ENCODE measurements around the gene OTULIN. TPM values are rescaled to one million over a fixed set of nuclear protein-coding genes. Genes with fewer than 3 reads are reported as not detected.

OTULIN gene
- total and polyA plus RNA-seq, 2 of the 13 experiments (the other 11 are each of a cell fraction or from before 2014, with no cell fraction given) = 7.0 to 34.8 TPM

DNA sequence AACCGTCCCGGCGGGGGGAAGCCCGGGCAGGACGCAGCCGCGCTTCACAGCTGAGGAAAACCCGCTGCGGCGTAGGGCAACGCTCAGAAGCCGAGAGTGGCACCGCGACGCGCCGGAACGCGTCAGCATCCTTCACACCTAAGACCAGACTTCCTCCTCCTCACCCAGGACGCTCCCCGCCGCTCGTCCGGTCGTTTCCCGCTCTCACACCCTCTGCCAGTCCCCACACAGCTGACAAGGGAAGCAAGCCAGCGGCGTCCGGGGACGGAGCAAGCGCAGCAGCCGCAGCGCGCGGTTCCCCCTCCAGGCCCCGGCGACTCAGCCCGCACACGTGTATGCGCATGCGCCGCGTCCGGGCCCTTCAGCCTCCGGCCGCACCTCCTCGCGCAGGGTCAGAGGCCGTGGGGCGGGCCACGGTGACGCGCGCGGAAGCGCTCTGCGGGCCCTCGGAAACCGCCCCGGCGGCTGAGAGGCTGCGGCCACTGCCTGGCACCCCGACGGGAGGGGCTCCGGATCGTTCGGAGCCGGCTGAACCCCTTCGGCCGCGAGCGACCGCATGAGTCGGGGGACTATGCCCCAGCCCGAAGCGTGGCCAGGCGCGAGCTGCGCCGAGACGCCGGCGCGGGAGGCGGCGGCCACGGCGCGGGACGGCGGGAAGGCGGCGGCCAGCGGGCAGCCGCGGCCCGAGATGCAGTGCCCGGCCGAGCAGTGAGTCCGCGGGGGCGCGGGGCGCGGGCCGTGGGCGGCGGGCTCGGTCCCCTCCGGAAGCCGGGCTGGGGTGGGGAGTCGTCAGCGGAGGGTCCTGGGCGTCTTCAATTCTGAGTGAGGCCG is at the start of gene OTULIN (continued):
- TF ChIP-seq ZNF572 (CRISPR knock-in tag; IDR thresholded peaks at IDR 0.05) = 0 out of 2 replicates have a peak, but pooled peaks have one; percentile 20
- no peak for TF ChIP-seq GPN1 (CRISPR knock-in tag; IDR thresholded peaks at IDR 0.05; ENCODE audit: borderline replicate concordance)
- TF ChIP-seq PHF21A (CRISPR knock-in tag; IDR thresholded peaks at IDR 0.05) = 0 out of 2 replicates have a peak, but pooled peaks have one; percentile 39
- TF ChIP-seq, protein P1, sequence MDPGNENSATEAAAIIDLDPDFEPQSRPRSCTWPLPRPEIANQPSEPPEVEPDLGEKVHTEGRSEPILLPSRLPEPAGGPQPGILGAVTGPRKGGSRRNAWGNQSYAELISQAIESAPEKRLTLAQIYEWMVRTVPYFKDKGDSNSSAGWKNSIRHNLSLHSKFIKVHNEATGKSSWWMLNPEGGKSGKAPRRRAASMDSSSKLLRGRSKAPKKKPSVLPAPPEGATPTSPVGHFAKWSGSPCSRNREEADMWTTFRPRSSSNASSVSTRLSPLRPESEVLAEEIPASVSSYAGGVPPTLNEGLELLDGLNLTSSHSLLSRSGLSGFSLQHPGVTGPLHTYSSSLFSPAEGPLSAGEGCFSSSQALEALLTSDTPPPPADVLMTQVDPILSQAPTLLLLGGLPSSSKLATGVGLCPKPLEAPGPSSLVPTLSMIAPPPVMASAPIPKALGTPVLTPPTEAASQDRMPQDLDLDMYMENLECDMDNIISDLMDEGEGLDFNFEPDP (CRISPR knock-in tag; conservative IDR thresholded peaks at IDR 0.05) = no peak
- TF ChIP-seq, protein P2, sequence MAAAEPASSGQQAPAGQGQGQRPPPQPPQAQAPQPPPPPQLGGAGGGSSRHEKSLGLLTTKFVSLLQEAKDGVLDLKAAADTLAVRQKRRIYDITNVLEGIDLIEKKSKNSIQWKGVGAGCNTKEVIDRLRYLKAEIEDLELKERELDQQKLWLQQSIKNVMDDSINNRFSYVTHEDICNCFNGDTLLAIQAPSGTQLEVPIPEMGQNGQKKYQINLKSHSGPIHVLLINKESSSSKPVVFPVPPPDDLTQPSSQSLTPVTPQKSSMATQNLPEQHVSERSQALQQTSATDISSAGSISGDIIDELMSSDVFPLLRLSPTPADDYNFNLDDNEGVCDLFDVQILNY (CRISPR knock-in tag; conservative IDR thresholded peaks at IDR 0.05) = peak; percentile 63
- peak; percentile 47; the same call in 1 of the 2 replicates for TF ChIP-seq ZNF263 (CRISPR knock-in tag; IDR thresholded peaks at IDR 0.05)
- no peak for TF ChIP-seq PPARG (CRISPR knock-in tag; conservative IDR thresholded peaks at IDR 0.05)
- TF ChIP-seq, protein P3, sequence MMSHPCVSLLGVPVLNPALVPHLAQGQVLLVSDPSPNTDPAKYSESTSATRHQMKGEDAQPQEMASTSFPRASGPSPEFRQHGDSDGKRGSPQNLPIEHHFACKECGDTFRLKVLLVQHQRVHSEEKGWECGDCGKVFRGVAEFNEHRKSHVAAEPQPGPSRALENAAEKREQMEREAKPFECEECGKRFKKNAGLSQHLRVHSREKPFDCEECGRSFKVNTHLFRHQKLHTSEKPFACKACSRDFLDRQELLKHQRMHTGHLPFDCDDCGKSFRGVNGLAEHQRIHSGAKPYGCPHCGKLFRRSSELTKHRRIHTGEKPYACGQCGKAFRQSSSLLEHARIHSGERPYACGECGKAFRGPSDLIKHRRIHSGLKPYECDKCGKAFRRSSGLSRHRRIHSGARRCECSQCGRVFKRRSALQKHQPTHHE (CRISPR knock-in tag; IDR thresholded peaks at IDR 0.05; ENCODE audit: borderline replicate concordance) = peak; percentile 71
- TF ChIP-seq, protein P4, sequence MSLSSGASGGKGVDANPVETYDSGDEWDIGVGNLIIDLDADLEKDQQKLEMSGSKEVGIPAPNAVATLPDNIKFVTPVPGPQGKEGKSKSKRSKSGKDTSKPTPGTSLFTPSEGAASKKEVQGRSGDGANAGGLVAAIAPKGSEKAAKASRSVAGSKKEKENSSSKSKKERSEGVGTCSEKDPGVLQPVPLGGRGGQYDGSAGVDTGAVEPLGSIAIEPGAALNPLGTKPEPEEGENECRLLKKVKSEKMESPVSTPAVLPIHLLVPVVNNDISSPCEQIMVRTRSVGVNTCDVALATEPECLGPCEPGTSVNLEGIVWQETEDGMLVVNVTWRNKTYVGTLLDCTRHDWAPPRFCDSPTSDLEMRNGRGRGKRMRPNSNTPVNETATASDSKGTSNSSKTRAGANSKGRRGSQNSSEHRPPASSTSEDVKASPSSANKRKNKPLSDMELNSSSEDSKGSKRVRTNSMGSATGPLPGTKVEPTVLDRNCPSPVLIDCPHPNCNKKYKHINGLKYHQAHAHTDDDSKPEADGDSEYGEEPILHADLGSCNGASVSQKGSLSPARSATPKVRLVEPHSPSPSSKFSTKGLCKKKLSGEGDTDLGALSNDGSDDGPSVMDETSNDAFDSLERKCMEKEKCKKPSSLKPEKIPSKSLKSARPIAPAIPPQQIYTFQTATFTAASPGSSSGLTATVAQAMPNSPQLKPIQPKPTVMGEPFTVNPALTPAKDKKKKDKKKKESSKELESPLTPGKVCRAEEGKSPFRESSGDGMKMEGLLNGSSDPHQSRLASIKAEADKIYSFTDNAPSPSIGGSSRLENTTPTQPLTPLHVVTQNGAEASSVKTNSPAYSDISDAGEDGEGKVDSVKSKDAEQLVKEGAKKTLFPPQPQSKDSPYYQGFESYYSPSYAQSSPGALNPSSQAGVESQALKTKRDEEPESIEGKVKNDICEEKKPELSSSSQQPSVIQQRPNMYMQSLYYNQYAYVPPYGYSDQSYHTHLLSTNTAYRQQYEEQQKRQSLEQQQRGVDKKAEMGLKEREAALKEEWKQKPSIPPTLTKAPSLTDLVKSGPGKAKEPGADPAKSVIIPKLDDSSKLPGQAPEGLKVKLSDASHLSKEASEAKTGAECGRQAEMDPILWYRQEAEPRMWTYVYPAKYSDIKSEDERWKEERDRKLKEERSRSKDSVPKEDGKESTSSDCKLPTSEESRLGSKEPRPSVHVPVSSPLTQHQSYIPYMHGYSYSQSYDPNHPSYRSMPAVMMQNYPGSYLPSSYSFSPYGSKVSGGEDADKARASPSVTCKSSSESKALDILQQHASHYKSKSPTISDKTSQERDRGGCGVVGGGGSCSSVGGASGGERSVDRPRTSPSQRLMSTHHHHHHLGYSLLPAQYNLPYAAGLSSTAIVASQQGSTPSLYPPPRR (CRISPR knock-in tag; IDR thresholded peaks at IDR 0.05; ENCODE audit: borderline replicate concordance) = no peak
- TF ChIP-seq HOXD1 (CRISPR knock-in tag; IDR thresholded peaks at IDR 0.05) = 0 out of 2 replicates have a peak, but pooled peaks have one; percentile 56
- peak; percentile 86 for TF ChIP-seq ZNF430 (CRISPR knock-in tag; IDR thresholded peaks at IDR 0.05)
- TF ChIP-seq CHD2 (IDR thresholded peaks at IDR 0.05; ENCODE audit: low read depth, low read length) = no peak
- TF ChIP-seq ZNF17 (CRISPR knock-in tag; IDR thresholded peaks at IDR 0.05) = no peak
- TF ChIP-seq, protein P5, sequence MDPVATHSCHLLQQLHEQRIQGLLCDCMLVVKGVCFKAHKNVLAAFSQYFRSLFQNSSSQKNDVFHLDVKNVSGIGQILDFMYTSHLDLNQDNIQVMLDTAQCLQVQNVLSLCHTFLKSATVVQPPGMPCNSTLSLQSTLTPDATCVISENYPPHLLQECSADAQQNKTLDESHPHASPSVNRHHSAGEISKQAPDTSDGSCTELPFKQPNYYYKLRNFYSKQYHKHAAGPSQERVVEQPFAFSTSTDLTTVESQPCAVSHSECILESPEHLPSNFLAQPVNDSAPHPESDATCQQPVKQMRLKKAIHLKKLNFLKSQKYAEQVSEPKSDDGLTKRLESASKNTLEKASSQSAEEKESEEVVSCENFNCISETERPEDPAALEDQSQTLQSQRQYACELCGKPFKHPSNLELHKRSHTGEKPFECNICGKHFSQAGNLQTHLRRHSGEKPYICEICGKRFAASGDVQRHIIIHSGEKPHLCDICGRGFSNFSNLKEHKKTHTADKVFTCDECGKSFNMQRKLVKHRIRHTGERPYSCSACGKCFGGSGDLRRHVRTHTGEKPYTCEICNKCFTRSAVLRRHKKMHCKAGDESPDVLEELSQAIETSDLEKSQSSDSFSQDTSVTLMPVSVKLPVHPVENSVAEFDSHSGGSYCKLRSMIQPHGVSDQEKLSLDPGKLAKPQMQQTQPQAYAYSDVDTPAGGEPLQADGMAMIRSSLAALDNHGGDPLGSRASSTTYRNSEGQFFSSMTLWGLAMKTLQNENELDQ (CRISPR knock-in tag; IDR thresholded peaks at IDR 0.05; ENCODE audit: borderline replicate concordance) = no peak
- no peak for TF ChIP-seq ARID2 (CRISPR knock-in tag; IDR thresholded peaks at IDR 0.05; ENCODE audit: borderline replicate concordance)
- TF ChIP-seq HMGA1 (CRISPR knock-in tag; conservative IDR thresholded peaks at IDR 0.05) = no peak
- peak; percentile 73; the same call in 1 of the 2 replicates for TF ChIP-seq ZNF619 (CRISPR knock-in tag; IDR thresholded peaks at IDR 0.05)
- peak; percentile 86 for TF ChIP-seq MEIS2 (CRISPR knock-in tag; IDR thresholded peaks at IDR 0.05)

Measured in HepG2 (cell line).